ENCODE data around the gene AHRR. TPM values are rescaled to one million over a fixed set of nuclear protein-coding genes. Genes with fewer than 3 reads are reported as not detected.
"Not testable (repeated sequence)": the region's sequence is repeated elsewhere in the genome, so short reads cannot be mapped to it uniquely, and the experiment has no call there.

AHRR gene
- 11.3 TPM for total RNA-seq

- TF ChIP-seq CTCF (IDR thresholded peaks at IDR 0.05) (no peak), POLR2A (IDR thresholded peaks at IDR 0.05) (no peak), POLR2AphosphoS5 (IDR thresholded peaks at IDR 0.05; ENCODE audit: insufficient read depth in 1 of 2, low read depth in 1 of 2) (no peak)
- H3K9me3 ChIP-seq: no peaks in the 10 kb centered on the region
- intact Hi-C loops (cut with DNase I): no loop called here
- peak within 1 kb of the TSS; percentile 48 to 63 for H3K4me3 ChIP-seq
- H3K27me3 ChIP-seq: no peaks in the 10 kb centered on the region
- H3K36me3 ChIP-seq: no peaks in the 10 kb centered on the region
- no peak for DNase-seq (ENCODE audit: extremely low spot score in 2 of 2)
- H3K4me1 ChIP-seq: peaks cover 16% of the 10 kb centered on the region
- peak within 1 kb of the TSS; percentile 72 for H3K27ac ChIP-seq
Observed at GRCh38 chr5:321230-321725, at the start of gene AHRR. AHRR (plus strand) TSS chr5:321714; CDS start chr5:343903, 22,189 bp downstream.

GRCh38 chr5:271828-272167, 49.7 kb upstream of the AHRR start:
- H3K4me1 ChIP-seq: peaks cover 27% of the 10 kb centered on the region
- intact Hi-C loops (cut with DNase I): loop anchor here (2.0 kb wide), 1 partner anchor 53 kb away; the partner anchor contains the start of genes CCDC127 and SDHA
- DNase-seq (ENCODE audit: extremely low spot score in 2 of 2); H3K36me3 ChIP-seq; H3K9me3 ChIP-seq; H3K27me3 ChIP-seq: not testable (repeated sequence)
- peak overlapping the region; percentile 85 for H3K27ac ChIP-seq
- H3K4me3 ChIP-seq: peak overlapping the region; percentile 75 to 96

- H3K4me3 ChIP-seq: peak overlapping the region in 1 of 2 donors; percentile 75
- not testable (repeated sequence) for DNase-seq (ENCODE audit: extremely low spot score in 2 of 2)
- peaks cover 27% of the 10 kb centered on the region for H3K4me1 ChIP-seq
Observed at GRCh38 chr5:273091-273490, 48.4 kb upstream of the AHRR start.

GRCh38 chr5:273491-273890, 48.0 kb upstream of the AHRR start:
- H3K27ac ChIP-seq; H3K27me3 ChIP-seq; intact Hi-C loops (cut with DNase I); H3K9me3 ChIP-seq; H3K4me3 ChIP-seq; DNase-seq (ENCODE audit: extremely low spot score in 2 of 2); H3K36me3 ChIP-seq: not testable (repeated sequence)
- peaks cover 27% of the 10 kb centered on the region for H3K4me1 ChIP-seq

More at GRCh38 chr5:273091-273490, 48.4 kb upstream of the AHRR start:
- H3K27me3 ChIP-seq; H3K36me3 ChIP-seq; H3K27ac ChIP-seq; H3K9me3 ChIP-seq; intact Hi-C loops (cut with DNase I): not testable (repeated sequence)

GRCh38 chr5:274346-274745, 47.2 kb upstream of the AHRR start:
- intact Hi-C loops (cut with DNase I); H3K36me3 ChIP-seq; H3K27me3 ChIP-seq; DNase-seq (ENCODE audit: extremely low spot score in 2 of 2); H3K9me3 ChIP-seq; H3K27ac ChIP-seq; H3K4me3 ChIP-seq: not testable (repeated sequence)
- peaks cover 34% of the 10 kb centered on the region for H3K4me1 ChIP-seq

GRCh38 chr5:278646-279045, 42.9 kb upstream of the AHRR start:
- TF ChIP-seq POLR2AphosphoS5 (IDR thresholded peaks at IDR 0.05; ENCODE audit: insufficient read depth in 1 of 2, low read depth in 1 of 2) (no peak), POLR2A (IDR thresholded peaks at IDR 0.05) (no peak), CTCF (IDR thresholded peaks at IDR 0.05) (no peak)
- H3K27me3 ChIP-seq: no peaks in the 10 kb centered on the region
- peaks cover 17% of the 10 kb centered on the region for H3K4me1 ChIP-seq
- no peak for DNase-seq (ENCODE audit: extremely low spot score in 2 of 2)
- intact Hi-C loops (cut with DNase I): no loop called here
- peaks cover 0 to 9% of the 10 kb centered on the region in 2 donors for H3K36me3 ChIP-seq
- no peaks in the 10 kb centered on the region for H3K9me3 ChIP-seq
- no peak overlapping the region for H3K27ac ChIP-seq
- no peak overlapping the region for H3K4me3 ChIP-seq

- intact Hi-C loops (cut with DNase I); DNase-seq (ENCODE audit: extremely low spot score in 2 of 2); H3K4me3 ChIP-seq; H3K27ac ChIP-seq; H3K27me3 ChIP-seq; H3K36me3 ChIP-seq; H3K9me3 ChIP-seq: not testable (repeated sequence)
- peaks cover 12% of the 10 kb centered on the region for H3K4me1 ChIP-seq
Observed at GRCh38 chr5:279051-279665, 42.4 kb upstream of the AHRR start.
